GM18951 (cell line): ENCODE data around the gene CENPX.

Experiments used
- POLR2A ChIP-seq: IDR thresholded peaks from 4 replicates; pipeline ENCODE4 v1.6.1; 2011; ENCODE audit warnings: mild to moderate bottlenecking; ENCODE audit not compliant: insufficient read length, insufficient read depth; ENCODE audit errors: extremely low read depth
- in situ Hi-C: fragments of 300-500 bp; cut with MboI; formaldehyde crosslinking; loops from one replicate; pipeline ENCODE4 v1.12.0; 2022; ENCODE audit warnings: low sequenced_read_pairs, mixed read lengths, inconsistent platforms; ENCODE audit not compliant: unreplicated experiment

The CENPX gene

GRCh38 chr17:82051776-82052637 lies 29.3 kb upstream of the CENPX start, which contains the start of the genes GPS1 and RFNG:
Gene GPS1 (plus strand): TSS chr17:82051898. CDS start chr17:82051932, 34 bp downstream.
Gene RFNG (minus strand): TSS chr17:82051811. CDS start chr17:82051766, 45 bp downstream.
- in situ Hi-C loops: no loop called here
- peak; percentile 69 for TF ChIP-seq POLR2A

GRCh38 chr17:82050761-82051641 lies 28.3 kb upstream of the CENPX start:
- TF ChIP-seq POLR2A: no peak
- in situ Hi-C loops: no loop called here

DNA sequence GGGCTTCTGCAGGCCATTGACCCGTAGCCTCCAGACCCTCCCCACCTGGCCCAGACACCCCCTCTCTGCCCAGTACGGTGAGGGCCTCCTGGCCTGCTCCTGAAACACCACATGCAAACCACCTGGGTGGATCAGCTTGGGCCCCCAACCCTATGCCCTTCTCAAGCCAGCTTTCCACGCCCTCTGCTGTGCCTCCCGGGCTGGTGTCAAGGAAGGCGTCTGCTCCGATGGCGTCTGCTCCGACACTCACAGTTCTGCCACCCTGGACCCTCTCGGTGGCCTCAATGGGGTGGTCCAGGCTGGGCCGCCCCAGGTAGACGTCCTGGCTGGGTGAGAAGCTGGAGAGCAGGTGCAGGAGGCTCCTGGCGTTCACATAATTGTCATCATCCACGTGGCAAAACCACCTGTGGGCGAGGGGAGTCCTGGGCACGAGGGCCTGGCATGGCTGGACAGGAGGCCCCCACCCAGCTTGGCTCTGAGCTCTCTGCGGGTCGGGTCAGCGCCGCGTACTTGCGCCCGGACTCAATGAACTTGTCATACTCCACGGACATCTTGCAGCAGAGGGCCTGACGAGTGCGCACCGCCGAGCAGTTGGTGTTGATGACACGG lies 27.6 kb upstream of the CENPX start:
- no peak for TF ChIP-seq POLR2A
- in situ Hi-C loops: no loop called here

GRCh38 chr17:82049521-82049971 lies 26.9 kb upstream of the CENPX start:
- TF ChIP-seq POLR2A: no peak
- in situ Hi-C loops: loop anchor here (25.0 kb wide), 1 partner anchor 113 kb away; no protein-coding TSS in a partner anchor

- in situ Hi-C loops: loop anchor here (25.0 kb wide), 1 partner anchor 113 kb away; no protein-coding TSS in a partner anchor
- no peak for TF ChIP-seq POLR2A
Observed at GRCh38 chr17:82049106-82049505, 26.4 kb upstream of the CENPX start.

GRCh38 chr17:82048571-82048971 lies 25.9 kb upstream of the CENPX start:
- in situ Hi-C loops: loop anchor here (25.0 kb wide), 1 partner anchor 114 kb away; no protein-coding TSS in a partner anchor
- no peak for TF ChIP-seq POLR2A

DNA sequence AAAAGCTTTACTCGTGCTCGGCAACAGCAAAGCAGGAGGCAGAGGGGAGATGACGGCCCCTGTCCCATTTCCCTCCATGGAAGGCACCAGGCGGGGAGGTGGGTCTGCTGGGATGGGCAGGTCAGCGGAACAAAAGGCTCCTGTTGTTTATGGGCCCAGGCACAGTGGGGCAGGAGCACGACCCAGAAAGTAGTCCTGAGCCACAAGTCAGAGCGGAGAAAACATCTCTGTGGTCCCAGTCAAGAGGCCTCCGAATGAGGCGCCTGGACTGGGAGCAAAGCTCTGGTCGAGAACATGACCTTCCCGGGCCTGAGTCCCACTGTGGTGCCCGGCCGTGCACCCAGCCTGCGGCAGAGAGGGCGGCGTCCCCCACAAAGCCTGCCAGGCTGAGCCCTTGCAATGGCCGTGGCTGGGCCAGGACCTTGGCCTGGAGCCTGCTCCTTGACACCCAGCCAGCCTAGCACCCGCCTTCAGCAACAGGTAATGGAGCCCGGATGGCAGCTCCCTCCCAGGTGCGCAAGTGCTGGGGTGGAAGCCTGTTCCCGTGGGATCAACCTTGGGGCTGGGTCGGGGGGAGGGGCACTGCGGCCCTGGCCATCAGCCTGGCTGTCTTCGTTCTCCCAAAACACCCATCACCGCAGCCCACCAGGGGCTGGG lies 25.4 kb upstream of the CENPX start:
- no peak for TF ChIP-seq POLR2A
- in situ Hi-C loops: loop anchor here (25.0 kb wide), 1 partner anchor 114 kb away; no protein-coding TSS in a partner anchor

DNA sequence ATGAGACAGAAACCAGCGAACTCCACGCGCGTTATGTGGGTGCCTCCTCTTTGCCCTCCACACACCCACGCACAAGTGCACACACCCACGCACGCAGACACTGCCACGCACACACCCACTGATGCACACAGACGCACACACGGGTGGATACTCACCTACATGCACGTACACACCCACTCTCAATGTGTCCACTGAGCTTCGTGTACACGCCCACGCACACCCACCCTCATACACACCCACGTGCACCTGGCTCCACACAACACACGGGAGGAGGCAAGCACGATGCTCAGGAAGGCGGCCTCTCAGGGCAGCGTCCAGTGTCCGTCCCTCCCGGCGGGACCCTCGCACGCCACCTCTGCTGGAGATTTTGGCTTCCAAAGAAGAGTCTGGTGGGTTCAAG lies 24.7 kb upstream of the CENPX start:
- TF ChIP-seq POLR2A: no peak
- in situ Hi-C loops: loop anchor here (25.0 kb wide), 1 partner anchor 115 kb away; no protein-coding TSS in a partner anchor

DNA sequence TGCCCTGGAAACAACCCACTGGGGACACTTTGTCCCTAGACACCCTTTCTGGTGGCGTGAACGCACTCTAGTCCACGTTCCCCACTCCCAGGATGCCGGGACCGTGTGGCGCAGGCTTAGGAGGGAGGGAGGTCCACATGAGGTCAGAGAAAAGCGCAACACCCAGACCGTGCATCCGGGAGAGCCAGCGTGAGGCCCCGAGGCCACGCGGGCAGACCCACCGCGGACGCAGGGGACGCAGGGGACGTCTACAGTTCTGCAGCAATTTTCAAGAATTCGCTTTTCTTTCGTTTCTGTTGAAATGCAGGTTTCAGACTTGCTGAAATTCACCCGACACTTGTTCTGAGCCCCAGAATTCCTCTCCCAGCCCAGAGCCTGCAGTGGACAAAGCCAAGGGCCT lies 24.2 kb upstream of the CENPX start:
- no peak for TF ChIP-seq POLR2A
- in situ Hi-C loops: loop anchor here (25.0 kb wide), 1 partner anchor 115 kb away; no protein-coding TSS in a partner anchor

DNA sequence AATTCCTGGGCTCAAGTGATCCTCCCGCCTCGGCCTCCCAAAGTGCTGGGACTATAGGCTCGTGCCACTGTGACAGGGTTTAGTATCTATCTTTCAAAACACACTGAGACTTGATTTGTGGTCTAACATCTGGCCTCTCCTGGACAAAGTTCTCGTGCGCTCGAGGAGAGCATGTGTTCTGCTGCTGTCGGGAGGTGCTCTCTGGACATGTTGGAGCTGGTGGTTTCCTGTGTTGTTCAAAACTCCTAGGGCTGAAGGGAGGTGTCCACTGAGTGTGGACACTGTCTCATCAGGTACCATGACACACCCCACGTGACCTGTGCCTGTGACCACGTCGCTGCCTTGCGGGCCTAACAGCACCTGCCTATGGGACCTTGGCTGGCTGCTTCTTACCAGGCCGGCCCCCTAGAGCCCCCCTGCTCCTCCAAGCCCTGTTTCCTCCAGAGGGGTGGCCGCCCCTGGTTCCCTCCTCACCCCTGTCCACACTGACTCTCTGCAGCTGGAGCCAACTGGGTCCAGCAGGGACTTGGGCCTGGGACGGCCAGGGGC lies 23.3 kb upstream of the CENPX start:
- in situ Hi-C loops: loop anchor here (25.0 kb wide), 1 partner anchor 116 kb away; no protein-coding TSS in a partner anchor
- no peak for TF ChIP-seq POLR2A

DNA sequence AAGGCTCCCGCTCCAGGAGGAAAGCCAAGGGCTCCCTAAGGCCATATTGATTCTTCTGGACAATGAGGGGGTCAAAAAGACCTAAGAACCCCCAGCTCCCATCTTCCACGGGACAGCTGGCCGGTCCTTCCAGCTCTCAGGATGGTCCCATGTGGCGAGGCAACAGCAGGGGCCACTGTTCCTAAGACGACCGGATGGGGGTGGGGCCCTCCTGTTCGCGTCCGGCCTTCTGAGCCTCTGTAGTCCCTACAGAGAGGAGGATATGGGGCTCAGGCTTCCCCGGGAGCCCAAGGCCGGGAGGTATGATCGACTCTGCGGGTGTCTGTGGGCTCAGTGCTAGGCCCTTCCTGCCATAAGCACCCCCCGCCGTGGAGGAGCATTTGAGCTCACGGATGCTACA lies 20.8 kb upstream of the CENPX start:
- in situ Hi-C loops: loop anchor here (25.0 kb wide), 1 partner anchor 119 kb away; no protein-coding TSS in a partner anchor

GRCh38 chr17:82042649-82043048 lies 20.0 kb upstream of the CENPX start:
- TF ChIP-seq POLR2A: no peak
- in situ Hi-C loops: loop anchor here (25.0 kb wide), 1 partner anchor 120 kb away; no protein-coding TSS in a partner anchor

More for the DNA sequence above, 20.8 kb upstream of the CENPX start:
- no peak for TF ChIP-seq POLR2A
